HG03520 (cell line): ENCODE results near the gene CAPN6.

ENCODE experiments used
- ATAC-seq: cut with Tn5 transposase; IDR thresholded peaks from one replicate; pipeline ENCODE4 v1.9.1; 2021; ENCODE audit warnings: mild to moderate bottlenecking, moderate library complexity; ENCODE audit not compliant: unreplicated experiment

CAPN6 gene

GRCh38 chrX:111270339-111270738, at the start of gene CAPN6:
Gene CAPN6, minus strand, starts transcription at chrX:111270483. Its CDS starts 6,547 bp downstream, at chrX:111263936.
- no peak for ATAC-seq

- ATAC-seq: no peak
Measured at GRCh38 chrX:111319451-111319850, 49.2 kb upstream of the CAPN6 start.

- ATAC-seq: no peak
Measured at GRCh38 chrX:111318901-111319300, 48.6 kb upstream of the CAPN6 start.

- ATAC-seq: no peak
Measured at GRCh38 chrX:111309083-111309482, 38.8 kb upstream of the CAPN6 start.

- ATAC-seq: no peak
Measured at GRCh38 chrX:111308039-111308438, 37.8 kb upstream of the CAPN6 start.

- ATAC-seq: no peak
Measured at GRCh38 chrX:111302284-111302683, 32.0 kb upstream of the CAPN6 start.

- ATAC-seq: no peak
Measured at GRCh38 chrX:111288841-111289240, 18.6 kb upstream of the CAPN6 start.

- no peak for ATAC-seq
Measured at GRCh38 chrX:111284631-111285293, 14.5 kb upstream of the CAPN6 start.

- ATAC-seq: no peak
Measured at GRCh38 chrX:111283446-111283845, 13.2 kb upstream of the CAPN6 start.

GRCh38 chrX:111282991-111283390, 12.7 kb upstream of the CAPN6 start:
- ATAC-seq: no peak

GRCh38 chrX:111282139-111282538, 11.9 kb upstream of the CAPN6 start:
- ATAC-seq: no peak

GRCh38 chrX:111268506-111268905, 1.8 kb downstream of the CAPN6 start:
- no peak for ATAC-seq

- no peak for ATAC-seq
Measured at GRCh38 chrX:111265486-111265885, 4.8 kb downstream of the CAPN6 start.

- ATAC-seq: no peak
Measured at GRCh38 chrX:111264385-111264784, 5.9 kb downstream of the CAPN6 start.

- ATAC-seq: no peak
Measured at GRCh38 chrX:111262086-111262485, 8.2 kb downstream of the CAPN6 start.

- no peak for ATAC-seq
Measured at GRCh38 chrX:111260451-111260850, 9.8 kb downstream of the CAPN6 start.

GRCh38 chrX:111259559-111259958, 10.7 kb downstream of the CAPN6 start:
- ATAC-seq: no peak

- ATAC-seq: no peak
Measured at GRCh38 chrX:111257733-111258132, 12.6 kb downstream of the CAPN6 start.

GRCh38 chrX:111254896-111255693, 15.2 kb downstream of the CAPN6 start:
- no peak for ATAC-seq

- no peak for ATAC-seq
Measured at GRCh38 chrX:111244235-111244750, 26.0 kb downstream of the CAPN6 start.

- no peak for ATAC-seq
Measured at GRCh38 chrX:111216293-111216801, 53.9 kb downstream of the CAPN6 start.

GRCh38 chrX:111207851-111208250, 62.4 kb downstream of the CAPN6 start:
- ATAC-seq: no peak
